ENCODE data around the gene SPAG16. TPM values are rescaled to one million over a fixed set of nuclear protein-coding genes. Genes with fewer than 3 reads are reported as not detected.

The SPAG16 gene
- total and polyA plus RNA-seq, 5 donors = 19.9 to 28.7 (median 23.2) TPM

- H3K4me1 ChIP-seq (ENCODE audit: control insufficient read depth, insufficient read depth, low read length) = no peaks in the 10 kb centered on the region
- H3K9me3 ChIP-seq (ENCODE audit: control insufficient read depth, low read length) = no peaks in the 10 kb centered on the region
- no peak overlapping the region for H3K27ac ChIP-seq (ENCODE audit: low read length)
- ATAC-seq (no peak), DNase-seq (no peak)
- H3K27me3 ChIP-seq (ENCODE audit: control insufficient read depth, insufficient read depth) = no peaks in the 10 kb centered on the region
- H3K4me3 ChIP-seq (ENCODE audit: low read length) = no peak overlapping the region
- WGBS = 44% methylated on average over 3 of the region's 3 CpGs
- intact Hi-C loops (cut with DNase I) = no loop called here
Measured at GRCh38 chr2:214286011-214286410, 1001.7 kb downstream of the SPAG16 start.

GRCh38 chr2:214293593-214293992, 1009.3 kb downstream of the SPAG16 start:
- H3K27ac ChIP-seq (ENCODE audit: low read length) = no peak overlapping the region

DNA sequence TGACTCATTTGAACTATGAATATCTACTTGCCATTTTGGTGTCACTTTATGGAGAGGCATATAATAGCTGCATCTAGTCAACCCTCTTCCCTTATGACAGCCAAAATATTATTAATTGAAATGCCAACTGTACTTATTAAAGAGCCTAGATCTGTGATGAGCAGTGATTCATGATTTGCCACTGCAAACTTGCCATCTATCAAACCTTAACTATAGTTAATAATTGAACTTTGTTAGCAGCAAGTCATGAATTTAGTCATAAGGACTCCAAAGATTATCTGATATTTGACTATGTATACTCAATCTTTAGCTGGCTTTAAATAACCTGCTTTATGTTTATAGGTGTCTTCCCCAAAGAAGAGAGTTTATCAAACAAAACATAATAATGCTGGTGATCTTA, 1010.2 kb downstream of the SPAG16 start:
- DNase-seq = no peak
- Histone ChIP-seq H3K27me3 (ENCODE audit: control insufficient read depth, insufficient read depth) (no peaks in the 10 kb centered on the region), H3K4me3 (ENCODE audit: low read length) (no peak overlapping the region), H3K4me1 (ENCODE audit: control insufficient read depth, insufficient read depth, low read length) (no peaks in the 10 kb centered on the region), H3K9me3 (ENCODE audit: control insufficient read depth, low read length) (no peaks in the 10 kb centered on the region), H3K27ac (ENCODE audit: low read length) (no peak overlapping the region)
- ATAC-seq = no peak
- intact Hi-C loops (cut with DNase I) = no loop called here

More at GRCh38 chr2:214293593-214293992, 1009.3 kb downstream of the SPAG16 start:
- H3K27me3 ChIP-seq (ENCODE audit: control insufficient read depth, insufficient read depth) = no peaks in the 10 kb centered on the region
- intact Hi-C loops (cut with DNase I) = no loop called here
- no peak overlapping the region for H3K4me3 ChIP-seq (ENCODE audit: low read length)
- DNase-seq = no peak
- no peaks in the 10 kb centered on the region for H3K4me1 ChIP-seq (ENCODE audit: control insufficient read depth, insufficient read depth, low read length)
- no peak for ATAC-seq
- H3K9me3 ChIP-seq (ENCODE audit: control insufficient read depth, low read length) = no peaks in the 10 kb centered on the region

DNA sequence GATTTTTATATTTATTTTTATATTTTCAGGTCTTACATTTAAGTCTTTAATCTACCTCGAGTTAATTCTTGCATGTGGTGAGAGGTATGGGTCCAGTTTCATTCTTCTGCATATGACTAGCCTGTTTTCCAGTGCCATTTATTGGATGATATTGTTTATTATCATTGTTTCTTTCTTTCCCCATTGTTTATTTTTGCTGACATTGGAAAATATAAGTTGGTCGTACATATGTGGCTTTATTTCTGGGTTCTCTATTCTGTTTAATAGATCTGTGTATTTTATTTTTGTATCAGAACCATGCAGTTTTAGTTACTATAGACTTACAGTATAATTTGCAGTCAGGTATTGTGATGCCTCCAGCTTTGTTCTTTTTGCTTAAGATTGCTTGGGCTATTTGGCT, 1013.2 kb downstream of the SPAG16 start:
- WGBS = 68% methylated on average over 2 of the region's 2 CpGs
- Histone ChIP-seq H3K27ac (ENCODE audit: low read length) (no peak overlapping the region), H3K9me3 (ENCODE audit: control insufficient read depth, low read length) (no peaks in the 10 kb centered on the region), H3K27me3 (ENCODE audit: control insufficient read depth, insufficient read depth) (no peaks in the 10 kb centered on the region), H3K4me3 (ENCODE audit: low read length) (no peak overlapping the region), H3K4me1 (ENCODE audit: control insufficient read depth, insufficient read depth, low read length) (no peaks in the 10 kb centered on the region)
- DNase-seq = no peak
- ATAC-seq = no peak
- intact Hi-C loops (cut with DNase I) = no loop called here

DNA sequence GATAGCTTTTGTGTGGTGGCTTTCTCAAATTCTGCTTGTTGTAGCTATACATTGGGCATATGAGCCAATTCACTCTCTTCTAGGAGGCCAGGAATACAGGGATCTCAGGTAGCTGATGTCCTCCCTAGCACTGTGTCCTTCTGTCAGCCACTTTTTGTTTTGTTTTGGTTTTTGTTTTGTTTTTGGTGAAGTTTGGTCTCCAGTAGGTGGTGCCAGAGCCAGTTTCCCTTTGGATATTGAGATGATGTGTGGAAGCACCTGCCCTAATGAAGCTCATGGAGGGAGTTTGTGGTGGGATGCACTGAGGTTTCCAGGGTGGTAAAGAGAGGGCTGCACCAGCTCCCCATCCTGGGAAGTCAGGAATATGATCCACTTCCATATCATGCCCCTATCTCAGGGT, 1026.1 kb downstream of the SPAG16 start:
- intact Hi-C loops (cut with DNase I) = no loop called here
- no peaks in the 10 kb centered on the region for H3K4me1 ChIP-seq (ENCODE audit: control insufficient read depth, insufficient read depth, low read length)
- DNase-seq = no peak
- ATAC-seq = no peak
- no peaks in the 10 kb centered on the region for H3K27me3 ChIP-seq (ENCODE audit: control insufficient read depth, insufficient read depth)
- H3K4me3 ChIP-seq (ENCODE audit: low read length) = no peak overlapping the region
- no peak overlapping the region for H3K27ac ChIP-seq (ENCODE audit: low read length)
- H3K9me3 ChIP-seq (ENCODE audit: control insufficient read depth, low read length) = no peaks in the 10 kb centered on the region

DNA sequence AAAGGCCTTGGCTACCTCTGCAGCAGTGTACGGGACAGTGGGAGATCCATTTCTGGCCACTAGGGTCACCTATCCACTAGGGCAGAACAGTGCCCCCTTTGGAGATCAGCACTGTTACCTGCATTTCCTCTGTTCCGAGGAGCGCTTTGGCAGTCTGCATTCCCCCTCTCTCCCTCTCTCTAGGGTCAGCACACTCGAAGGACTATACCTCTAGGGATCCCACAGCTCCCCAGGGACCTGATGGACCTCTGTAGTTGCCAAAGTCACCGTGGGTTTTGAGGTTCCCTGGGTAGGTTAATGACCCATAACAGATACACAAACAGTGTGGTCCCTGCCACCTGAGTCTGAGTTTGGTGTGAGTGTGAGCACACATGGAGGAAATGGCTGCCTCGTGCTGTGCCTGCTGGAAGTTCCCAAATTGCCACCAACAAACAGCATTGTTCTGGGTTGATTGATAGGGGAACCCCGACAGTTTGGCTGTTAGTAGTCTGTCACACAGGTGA, 1026.8 kb downstream of the SPAG16 start:
- intact Hi-C loops (cut with DNase I) = no loop called here
- Histone ChIP-seq H3K27me3 (ENCODE audit: control insufficient read depth, insufficient read depth) (no peaks in the 10 kb centered on the region), H3K9me3 (ENCODE audit: control insufficient read depth, low read length) (no peaks in the 10 kb centered on the region), H3K4me1 (ENCODE audit: control insufficient read depth, insufficient read depth, low read length) (no peaks in the 10 kb centered on the region), H3K4me3 (ENCODE audit: low read length) (no peak overlapping the region), H3K27ac (ENCODE audit: low read length) (no peak overlapping the region)
- WGBS = 75% methylated on average over 7 of the region's 7 CpGs
- ATAC-seq (peak in 1 of 2 donors; percentile 24), DNase-seq (no peak)

DNA sequence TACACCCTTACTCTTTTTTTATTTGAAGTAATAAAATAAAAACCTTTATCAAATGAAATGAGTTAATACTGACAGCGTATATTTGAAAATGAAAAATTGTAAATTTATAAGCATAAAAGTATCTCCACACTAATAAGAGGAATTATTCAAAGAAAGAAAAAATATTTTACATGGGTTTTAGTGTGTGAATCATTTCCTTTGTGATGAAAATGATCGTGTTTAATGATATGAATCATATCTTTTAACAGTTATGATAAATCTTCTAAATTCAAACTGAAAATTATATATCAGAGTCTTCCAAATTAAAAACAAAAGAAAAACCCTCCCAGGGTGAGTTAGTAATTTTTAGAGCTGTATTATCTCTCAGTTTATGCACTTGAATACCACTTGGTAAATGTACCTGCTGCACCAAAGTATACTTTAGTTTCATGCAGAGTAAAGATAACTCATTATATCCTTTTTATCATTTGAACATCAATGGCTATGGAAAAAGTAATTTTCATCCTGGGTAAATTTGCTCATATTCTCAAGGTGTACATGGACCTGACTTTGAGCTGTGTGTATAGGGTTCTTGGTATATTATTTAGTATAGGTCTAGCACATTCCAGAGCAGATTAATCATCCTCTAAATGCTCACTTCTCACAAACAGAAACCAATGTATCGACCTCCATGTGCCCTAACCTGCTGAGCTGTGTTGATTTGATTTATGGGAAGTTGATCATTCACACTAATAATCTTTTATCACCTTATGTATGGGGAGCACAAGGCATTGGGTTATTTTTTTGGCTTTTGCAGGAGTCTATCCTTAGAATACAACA, 1027.9 kb downstream of the SPAG16 start:
- no peak for ATAC-seq
- intact Hi-C loops (cut with DNase I) = no loop called here
- H3K27me3 ChIP-seq (ENCODE audit: control insufficient read depth, insufficient read depth) = no peaks in the 10 kb centered on the region
- 56% methylated on average over 3 of the region's 3 CpGs for WGBS
- H3K4me3 ChIP-seq (ENCODE audit: low read length) = no peak overlapping the region
- H3K9me3 ChIP-seq (ENCODE audit: control insufficient read depth, low read length) = no peaks in the 10 kb centered on the region
- no peaks in the 10 kb centered on the region for H3K4me1 ChIP-seq (ENCODE audit: control insufficient read depth, insufficient read depth, low read length)
- H3K27ac ChIP-seq (ENCODE audit: low read length) = no peak overlapping the region
- DNase-seq = no peak

GRCh38 chr2:214315324-214315723, 1031.1 kb downstream of the SPAG16 start:
- Histone ChIP-seq H3K9me3 (ENCODE audit: control insufficient read depth, low read length) (no peaks in the 10 kb centered on the region), H3K4me1 (ENCODE audit: control insufficient read depth, insufficient read depth, low read length) (no peaks in the 10 kb centered on the region), H3K27ac (ENCODE audit: low read length) (no peak overlapping the region), H3K4me3 (ENCODE audit: low read length) (no peak overlapping the region), H3K27me3 (ENCODE audit: control insufficient read depth, insufficient read depth) (no peaks in the 10 kb centered on the region)
- no peak for ATAC-seq
- WGBS = 91% methylated on average over 3 of the region's 3 CpGs
- intact Hi-C loops (cut with DNase I) = no loop called here
- no peak for DNase-seq

DNA sequence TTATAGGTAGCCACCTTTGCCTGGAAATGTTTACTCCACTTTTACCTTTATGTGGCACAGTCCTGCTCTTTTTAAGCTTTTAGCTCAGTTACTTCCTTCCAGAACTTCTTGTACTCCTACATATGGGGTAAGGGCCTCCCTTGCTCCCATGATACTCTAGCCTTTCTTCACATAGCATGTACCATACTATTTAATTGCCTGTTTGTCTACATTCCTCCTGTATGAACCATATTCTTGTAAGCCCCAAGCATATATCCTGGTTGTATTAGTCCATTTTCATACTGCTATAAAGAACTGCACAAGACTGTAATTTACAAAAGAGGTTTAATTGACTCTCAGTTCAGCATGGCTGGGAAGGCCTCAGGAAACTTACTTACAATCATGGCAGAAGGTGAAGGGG, 1035.9 kb downstream of the SPAG16 start:
- intact Hi-C loops (cut with DNase I) = no loop called here
- DNase-seq (no peak), ATAC-seq (no peak)
- Histone ChIP-seq H3K4me1 (ENCODE audit: control insufficient read depth, insufficient read depth, low read length) (no peaks in the 10 kb centered on the region), H3K9me3 (ENCODE audit: control insufficient read depth, low read length) (no peaks in the 10 kb centered on the region), H3K27ac (ENCODE audit: low read length) (no peak overlapping the region), H3K4me3 (ENCODE audit: low read length) (no peak overlapping the region), H3K27me3 (ENCODE audit: control insufficient read depth, insufficient read depth) (no peaks in the 10 kb centered on the region)

DNA sequence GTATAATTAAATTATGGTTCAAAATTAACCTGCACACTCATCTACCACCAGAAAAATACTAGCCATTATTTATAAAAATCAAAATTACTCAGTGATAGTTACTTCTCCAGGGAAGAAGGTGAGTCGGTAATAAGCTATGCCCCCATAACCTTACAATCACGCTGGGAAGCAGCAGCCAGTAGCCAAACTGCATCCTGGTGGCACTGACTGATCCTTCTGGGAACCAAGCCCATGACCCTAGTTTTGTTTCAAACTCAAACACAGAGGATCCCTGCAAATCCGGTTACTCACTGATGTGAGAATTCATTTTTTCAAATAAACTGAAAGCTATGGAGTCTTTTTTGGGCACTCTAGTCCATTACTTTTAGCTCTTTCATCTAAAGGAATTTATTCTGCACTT, 1038.4 kb downstream of the SPAG16 start:
- intact Hi-C loops (cut with DNase I) = no loop called here
- Histone ChIP-seq H3K4me1 (ENCODE audit: control insufficient read depth, insufficient read depth, low read length) (no peaks in the 10 kb centered on the region), H3K27ac (ENCODE audit: low read length) (no peak overlapping the region), H3K4me3 (ENCODE audit: low read length) (no peak overlapping the region), H3K9me3 (ENCODE audit: control insufficient read depth, low read length) (no peaks in the 10 kb centered on the region), H3K27me3 (ENCODE audit: control insufficient read depth, insufficient read depth) (no peaks in the 10 kb centered on the region)
- no peak for ATAC-seq
- DNase-seq = no peak
- 77% methylated on average over 3 of the region's 3 CpGs for WGBS

GRCh38 chr2:214325404-214325803, 1041.1 kb downstream of the SPAG16 start:
- no peak for DNase-seq
- WGBS = 65% methylated on average over 1 of the region's 1 CpG
- no peak for ATAC-seq
- H3K4me3 ChIP-seq (ENCODE audit: low read length) = no peak overlapping the region
- no peaks in the 10 kb centered on the region for H3K9me3 ChIP-seq (ENCODE audit: control insufficient read depth, low read length)
- no peaks in the 10 kb centered on the region for H3K4me1 ChIP-seq (ENCODE audit: control insufficient read depth, insufficient read depth, low read length)
- H3K27me3 ChIP-seq (ENCODE audit: control insufficient read depth, insufficient read depth) = no peaks in the 10 kb centered on the region
- H3K27ac ChIP-seq (ENCODE audit: low read length) = no peak overlapping the region
- intact Hi-C loops (cut with DNase I) = no loop called here

- intact Hi-C loops (cut with DNase I) = no loop called here
- Histone ChIP-seq H3K4me1 (ENCODE audit: control insufficient read depth, insufficient read depth, low read length) (no peaks in the 10 kb centered on the region), H3K9me3 (ENCODE audit: control insufficient read depth, low read length) (no peaks in the 10 kb centered on the region), H3K27ac (ENCODE audit: low read length) (no peak overlapping the region), H3K4me3 (ENCODE audit: low read length) (no peak overlapping the region), H3K27me3 (ENCODE audit: control insufficient read depth, insufficient read depth) (no peaks in the 10 kb centered on the region)
- WGBS = 53% methylated on average over 3 of the region's 3 CpGs
- DNase-seq (no peak), ATAC-seq (no peak)
Measured at GRCh38 chr2:214328941-214329340, 1044.7 kb downstream of the SPAG16 start.

All from right cardiac atrium (tissue), 5 donors.